Frontal cortex (tissue), 4 donors: ENCODE data around the gene ZDHHC14. TPM values are rescaled to one million over a fixed set of nuclear protein-coding genes. Genes with fewer than 3 reads are reported as not detected.
A peak's percentile ranks its signal among the peaks of the same experiment; 100 is the strongest.
"Not testable (repeated sequence)": the region's sequence is repeated elsewhere in the genome, so short reads cannot be mapped to it uniquely, and the experiment has no call there.

ENCODE experiments used
- DNase-seq, 2 donors: peaks; one replicate each; pipeline ENCODE4 v3.0.0; 2012; ENCODE audit warnings: low spot score in 2 of 2
- FAIRE-seq: peaks from 2 replicates; lab custom pipeline; 2012; peaks lifted over from hg19 to GRCh38; lab: Jason Lieb, UNC
- total RNA-seq: library from RNA; depleted of rRNA; stranded (reverse); fragments of >200 nt; gene quantifications from one replicate; pipeline ENCODE4 v1.2.3, GENCODE V29; 2014
- donor health status: control.
- donor health status: control.
- donor health status: control.

The ZDHHC14 gene
- total RNA-seq, 1 donor from 2014 or later = 9.0 TPM

DNA sequence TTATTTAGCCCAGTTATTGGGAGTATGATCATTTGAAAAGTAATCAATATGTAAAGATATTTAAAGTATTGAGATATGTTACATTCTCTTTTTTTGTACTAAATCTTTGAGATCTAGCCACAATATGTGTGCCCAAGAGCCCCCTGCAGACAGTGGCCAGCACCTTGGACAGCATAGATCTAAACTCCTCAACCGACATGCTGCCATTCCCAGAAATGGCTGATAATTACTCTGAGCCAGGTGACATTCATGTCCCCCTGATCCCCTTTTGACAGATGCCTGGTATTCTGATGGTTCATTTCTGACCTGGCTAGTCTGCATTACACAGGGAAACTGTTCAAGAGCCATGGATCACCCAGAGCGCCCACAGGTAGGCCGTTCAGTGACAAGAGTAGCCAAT, 177.1 kb downstream of the ZDHHC14 start:
- FAIRE-seq = no peak

DNA sequence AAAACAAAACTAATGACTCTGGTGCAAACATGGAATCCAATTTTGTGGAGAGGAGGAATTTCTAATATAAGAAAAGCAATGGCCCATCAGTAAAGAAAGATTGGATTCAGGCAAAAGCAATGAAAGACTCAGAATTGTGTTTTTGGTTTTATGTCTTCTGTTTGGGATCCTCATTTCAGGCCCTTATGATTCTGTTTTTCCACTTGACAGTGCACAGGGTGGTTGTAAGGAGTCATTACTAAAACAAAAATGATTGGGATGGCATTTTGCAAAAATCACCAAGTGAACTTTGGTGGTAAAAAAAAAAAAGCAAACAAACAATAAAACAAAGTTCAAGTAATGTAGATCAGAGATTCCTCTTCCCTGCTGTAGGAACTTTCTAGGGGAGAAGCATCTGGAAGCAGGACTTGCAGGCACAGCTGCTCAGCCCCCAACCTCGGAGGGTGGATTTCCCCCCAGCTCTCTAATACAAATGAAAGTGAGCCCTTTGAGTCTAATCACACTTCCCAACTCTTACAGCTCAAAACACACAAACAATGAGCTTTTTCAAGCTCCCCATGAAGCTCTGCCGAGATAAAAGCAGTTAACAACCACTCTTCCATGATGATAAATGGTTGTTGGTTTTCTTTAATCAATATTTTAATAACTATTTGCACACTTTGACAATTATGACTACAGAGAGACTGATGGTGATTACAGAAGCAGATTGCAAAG, 177.7 kb downstream of the ZDHHC14 start:
- DNase-seq = no peak
- no peak for FAIRE-seq

More for the DNA sequence above, 177.1 kb downstream of the ZDHHC14 start:
- DNase-seq = no peak

DNA sequence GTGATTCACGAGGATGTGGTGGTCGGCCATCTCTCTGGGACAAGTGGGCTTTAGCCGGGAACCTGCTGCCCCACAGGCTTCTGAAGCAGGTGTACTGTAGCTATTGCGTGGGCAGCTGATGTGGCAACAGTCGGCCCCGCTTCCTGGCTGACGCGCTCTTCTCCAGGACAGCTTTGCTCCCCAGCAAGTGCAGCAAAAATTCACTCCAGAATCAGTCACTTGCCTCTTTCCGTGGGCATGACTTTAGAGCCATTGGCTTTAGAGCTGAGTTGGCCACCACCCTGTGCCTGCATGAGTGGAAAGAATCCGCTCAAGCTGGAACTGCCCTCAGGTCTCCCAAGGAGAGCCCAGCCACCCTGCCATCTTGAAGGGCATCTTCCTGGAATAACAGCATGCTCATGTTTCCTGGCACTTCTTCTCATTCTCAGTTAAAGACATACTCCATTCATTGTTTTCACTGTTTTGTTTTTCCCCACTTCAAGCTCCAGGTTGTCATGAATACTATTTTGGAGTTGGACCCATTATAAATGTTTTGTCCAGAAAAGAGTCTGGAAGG, 178.3 kb downstream of the ZDHHC14 start:
- DNase-seq (no peak), FAIRE-seq (no peak)

DNA sequence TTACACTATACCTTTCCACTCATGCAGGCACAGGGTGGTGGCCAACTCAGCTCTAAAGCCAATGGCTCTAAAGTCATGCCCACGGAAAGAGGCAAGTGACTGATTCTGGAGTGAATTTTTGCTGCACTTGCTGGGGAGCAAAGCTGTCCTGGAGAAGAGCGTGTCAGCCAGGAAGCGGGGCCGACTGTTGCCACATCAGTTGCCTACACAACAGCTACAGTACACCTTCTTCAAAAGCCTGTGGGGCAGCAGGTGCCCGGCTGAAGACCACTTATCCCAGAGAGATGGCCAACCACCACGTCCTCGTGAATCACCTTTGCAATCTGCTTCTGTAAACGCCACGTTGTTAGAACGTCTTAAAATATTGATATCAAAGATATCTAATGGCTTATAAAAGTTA, 179.1 kb downstream of the ZDHHC14 start:
- DNase-seq, FAIRE-seq: not testable (repeated sequence)

DNA sequence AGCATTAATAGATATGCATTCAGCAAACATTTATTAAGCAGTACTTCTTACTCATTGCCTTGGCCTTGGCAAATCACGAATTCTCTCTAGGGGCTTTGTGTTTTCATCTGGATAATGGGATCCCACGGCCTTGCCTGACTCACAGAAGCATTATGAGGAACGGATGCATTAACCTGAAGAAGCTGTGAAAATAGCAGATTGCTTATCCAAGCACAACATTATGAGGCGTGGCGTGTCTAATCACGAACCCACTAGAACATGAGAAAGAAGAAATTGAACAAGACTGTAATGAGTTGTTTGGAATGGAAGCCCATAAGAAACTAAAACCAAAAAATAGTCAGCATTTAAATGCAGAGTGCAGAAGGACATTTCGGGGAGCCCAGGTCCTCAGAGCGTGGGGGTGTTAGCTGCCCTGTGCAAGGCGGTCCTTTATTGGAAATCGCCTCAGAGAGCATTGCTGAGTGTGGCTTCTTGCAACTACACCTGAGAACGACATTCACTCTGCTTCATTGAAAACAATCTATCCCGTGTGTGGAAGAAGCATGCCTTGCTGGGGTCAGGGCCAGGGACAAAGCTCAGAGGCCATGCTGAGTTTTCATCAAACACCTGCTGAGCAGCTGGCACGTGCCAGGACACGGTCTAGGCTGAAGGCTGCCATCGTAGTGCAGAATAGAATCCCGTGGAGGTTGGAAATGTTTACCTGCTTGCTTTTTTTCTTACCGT, 179.9 kb downstream of the ZDHHC14 start:
- no peak for FAIRE-seq
- DNase-seq = no peak

DNA sequence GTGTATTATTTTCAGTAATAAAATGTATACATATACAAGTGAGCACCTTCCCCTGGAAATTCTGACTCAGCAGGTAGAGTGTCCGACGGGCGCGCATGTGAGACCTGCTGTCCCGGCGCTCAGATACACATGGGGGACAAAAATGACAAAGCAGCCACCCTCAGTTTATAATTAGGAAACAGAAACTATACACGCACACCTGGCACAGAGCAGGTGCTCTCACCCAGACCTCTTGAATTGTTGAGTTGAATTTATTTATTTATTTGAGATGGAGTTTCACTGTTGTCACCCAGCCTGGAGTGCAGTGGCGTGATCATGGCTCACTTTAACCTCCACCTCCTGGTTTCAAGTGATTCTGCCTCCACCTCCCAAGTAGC, 180.4 kb downstream of the ZDHHC14 start:
- no peak for FAIRE-seq
- no peak for DNase-seq

DNA sequence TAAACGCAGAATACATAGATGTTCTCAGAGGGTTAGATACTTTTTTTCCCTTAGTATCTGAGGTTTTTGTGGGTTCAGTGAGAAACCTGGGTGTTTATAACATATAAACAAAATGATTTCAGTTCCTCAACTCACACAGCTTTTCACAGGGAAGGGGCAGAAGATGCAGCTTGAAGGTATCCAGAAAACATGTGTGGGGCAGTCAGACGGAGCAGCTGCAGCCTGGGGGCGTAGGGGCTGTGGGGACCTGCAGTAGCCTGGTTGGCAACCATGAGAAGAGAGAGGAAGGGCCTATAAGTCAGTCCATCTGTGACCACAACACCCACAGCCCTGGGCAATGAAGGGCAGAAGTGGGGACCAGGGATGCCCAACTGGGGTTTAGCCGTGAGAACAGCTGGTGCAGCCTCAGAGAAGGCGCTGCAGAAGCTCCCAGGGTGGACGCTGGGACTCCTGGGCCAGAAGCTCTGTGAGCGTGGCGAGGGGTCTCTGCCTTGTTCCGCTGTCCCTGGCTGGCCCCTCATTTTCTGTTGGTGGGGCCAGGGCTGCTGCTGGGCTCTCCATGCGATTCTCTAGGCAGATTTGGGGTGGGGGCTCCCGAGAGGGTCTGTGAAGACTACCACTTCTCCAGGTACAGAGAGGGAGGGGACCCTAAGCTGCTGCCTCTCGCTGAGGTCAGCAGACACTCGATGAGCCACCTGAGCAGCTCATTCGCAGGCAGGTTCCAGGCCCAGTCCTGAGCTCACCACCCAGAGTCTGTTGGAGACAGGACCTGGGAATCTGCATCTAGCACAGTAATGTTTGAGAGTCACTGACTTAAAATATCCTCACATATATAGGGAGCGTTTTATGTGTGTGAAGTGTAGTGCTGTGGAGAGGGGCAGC, 181.2 kb downstream of the ZDHHC14 start:
- FAIRE-seq (no peak), DNase-seq (no peak)

DNA sequence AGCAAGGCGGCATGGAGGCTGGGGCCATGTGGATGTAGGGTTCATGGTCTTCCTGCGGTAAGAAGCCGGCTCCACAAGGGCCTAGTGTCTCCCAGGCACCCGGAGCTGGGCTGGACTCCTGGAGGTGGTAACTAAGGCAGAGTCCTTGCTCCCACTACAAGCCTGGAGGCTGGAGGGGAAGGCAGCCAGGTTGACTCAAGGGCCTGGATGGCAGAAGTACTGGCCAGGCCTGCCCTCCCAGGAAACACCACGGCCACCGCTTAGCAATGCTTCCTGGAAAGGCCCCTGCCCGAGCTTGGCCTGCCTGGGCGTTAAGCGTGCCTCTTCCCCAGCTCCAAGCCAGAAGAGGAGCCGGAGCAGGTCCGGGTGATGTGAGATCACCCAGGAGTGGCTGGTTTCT, 182.0 kb downstream of the ZDHHC14 start:
- DNase-seq = no peak
- no peak for FAIRE-seq

DNA sequence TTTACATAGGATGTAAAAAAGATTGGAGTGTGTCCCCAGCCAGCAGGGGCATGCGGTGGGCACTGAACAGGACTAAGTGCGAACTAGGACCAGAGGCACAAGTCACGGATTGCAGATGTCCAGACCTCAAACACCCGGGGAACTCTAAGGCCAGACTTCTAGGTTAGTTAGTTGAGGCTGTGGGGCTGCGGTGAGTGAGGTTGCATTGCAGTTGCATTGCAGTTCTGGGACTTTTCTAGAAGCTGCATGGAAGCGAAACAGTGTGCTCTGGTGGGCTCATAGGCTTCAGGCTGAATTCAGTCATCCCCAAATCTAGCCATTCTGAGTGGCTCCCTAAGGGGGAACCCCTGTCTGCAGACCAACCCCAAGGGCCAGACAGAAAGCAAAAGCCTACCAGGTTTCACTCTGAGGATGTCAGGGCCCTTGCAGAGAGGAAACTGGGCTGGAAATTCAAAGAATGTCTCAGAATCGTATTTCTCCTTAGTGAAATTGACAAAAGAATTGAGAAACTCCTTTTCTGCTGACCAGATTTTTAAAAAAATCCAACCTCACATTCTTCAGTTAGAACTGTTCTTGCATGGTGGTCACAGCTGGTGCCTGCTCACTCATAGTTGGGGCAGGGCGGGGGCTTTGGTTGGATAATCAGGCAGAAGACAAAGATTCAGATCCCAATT, 182.8 kb downstream of the ZDHHC14 start:
- no peak for FAIRE-seq

DNA sequence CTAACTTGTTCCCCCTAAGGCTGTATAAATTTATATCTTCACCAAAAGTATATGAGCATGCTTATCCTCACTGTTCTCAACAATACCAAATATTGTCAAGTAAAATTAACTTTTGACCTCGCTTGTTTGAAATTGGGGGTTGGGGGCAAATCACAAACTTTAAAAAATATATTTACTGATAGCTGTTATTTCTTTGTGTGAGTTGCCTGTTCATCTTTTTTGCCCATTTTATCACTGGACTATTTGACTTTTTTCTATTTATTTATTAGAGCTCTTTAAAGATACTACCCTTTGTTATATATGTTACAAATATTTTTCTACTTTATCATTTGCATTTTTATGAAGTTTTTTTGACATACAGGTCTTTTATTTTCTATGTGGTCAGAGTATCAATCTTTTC, 187.7 kb downstream of the ZDHHC14 start:
- FAIRE-seq (no peak), DNase-seq (no peak)

More for the DNA sequence above, 182.8 kb downstream of the ZDHHC14 start:
- DNase-seq = no peak

DNA sequence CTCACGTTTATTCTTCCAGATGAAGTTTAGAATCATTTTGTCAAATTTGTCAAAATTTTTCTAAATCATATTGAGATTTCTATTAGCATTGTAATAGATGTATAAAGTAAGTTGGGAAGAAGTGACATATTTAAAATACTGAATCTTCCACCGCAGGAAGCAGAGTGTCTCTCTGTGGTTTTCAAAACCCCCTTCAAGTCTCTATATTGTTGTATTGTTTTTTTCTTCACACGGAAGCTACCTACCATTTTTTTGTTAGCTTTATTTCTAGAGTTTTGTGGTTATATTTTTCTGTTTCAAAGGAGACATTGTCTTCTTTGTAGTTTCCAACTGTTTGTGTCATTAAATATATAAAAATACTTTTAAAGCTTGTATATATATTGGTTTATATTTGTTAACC, 188.6 kb downstream of the ZDHHC14 start:
- FAIRE-seq = peak; percentile 19
- no peak for DNase-seq

DNA sequence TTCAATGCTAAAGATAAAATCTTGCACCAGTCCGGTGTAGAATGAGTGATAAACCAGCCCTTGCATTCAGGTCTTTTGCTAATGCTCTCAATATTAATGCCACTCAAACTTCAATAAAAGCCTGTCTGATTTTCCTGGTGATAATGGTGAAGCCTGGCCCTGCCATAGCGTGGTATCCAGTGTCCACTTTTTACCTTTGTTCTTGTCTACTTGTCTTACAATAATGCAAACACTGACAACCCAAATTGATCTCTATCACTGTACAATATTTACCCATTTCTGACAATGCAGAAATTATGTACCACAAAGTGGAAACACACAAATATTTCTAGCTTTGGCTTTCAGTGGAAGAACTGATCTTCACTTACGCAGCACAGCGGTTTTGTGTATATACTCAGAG, 189.1 kb downstream of the ZDHHC14 start:
- FAIRE-seq (no peak), DNase-seq (no peak)

DNA sequence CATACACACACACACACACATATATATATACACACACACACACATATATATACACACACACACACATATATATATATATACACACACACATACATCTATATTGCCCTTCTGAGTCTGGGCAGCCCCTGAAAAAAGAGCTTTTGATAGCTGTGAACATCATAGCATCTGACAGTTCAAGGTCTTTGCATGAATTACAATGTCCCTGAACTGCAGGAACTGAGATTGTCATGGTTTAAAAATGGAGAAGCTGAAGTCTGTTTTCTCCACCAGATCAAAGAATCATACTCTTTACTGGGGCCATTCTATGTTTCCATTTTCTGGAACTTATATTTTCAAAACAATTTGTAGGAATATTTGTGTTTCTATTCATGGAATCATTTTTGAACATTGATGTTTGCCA, 189.8 kb downstream of the ZDHHC14 start:
- FAIRE-seq = no peak
- no peak for DNase-seq

DNA sequence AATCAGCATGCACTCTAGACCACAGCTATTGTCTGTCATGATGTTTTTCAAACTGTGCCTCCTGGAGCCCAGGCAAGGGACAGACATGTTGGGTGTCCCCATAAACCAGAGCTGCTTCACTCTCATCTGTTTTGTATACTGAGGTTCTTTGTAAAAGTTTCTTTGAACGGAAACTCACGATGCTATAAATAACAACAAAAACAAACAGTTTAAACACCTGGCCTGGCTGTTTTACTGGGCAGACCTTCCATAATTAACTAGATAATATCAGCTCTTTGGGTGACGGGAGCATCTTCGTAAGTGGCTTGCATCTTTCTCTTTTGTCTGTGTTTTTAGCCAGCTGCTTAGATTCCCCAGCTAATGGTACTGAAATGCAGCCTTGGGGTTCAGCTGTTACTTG, 190.3 kb downstream of the ZDHHC14 start:
- no peak for FAIRE-seq
- no peak for DNase-seq

DNA sequence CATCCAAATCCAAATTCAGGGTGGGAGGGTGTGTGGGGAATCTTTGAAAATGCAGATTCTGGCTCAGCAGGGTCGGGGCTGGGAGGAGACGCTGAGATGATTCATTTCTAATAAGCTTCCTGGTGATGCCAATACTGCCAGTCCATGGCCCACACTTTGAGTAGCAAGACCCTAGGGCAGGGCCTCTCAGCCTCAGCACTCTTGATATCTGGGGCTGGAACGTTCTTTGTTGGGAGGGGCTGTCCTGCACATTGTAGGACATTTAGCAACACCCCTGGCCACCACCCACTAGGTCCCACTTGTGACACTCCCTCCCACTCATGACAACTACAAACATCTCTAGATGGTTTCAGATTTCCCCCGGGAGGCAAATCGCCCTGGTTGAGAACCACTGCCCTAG, 191.0 kb downstream of the ZDHHC14 start:
- DNase-seq (no peak), FAIRE-seq (no peak)

DNA sequence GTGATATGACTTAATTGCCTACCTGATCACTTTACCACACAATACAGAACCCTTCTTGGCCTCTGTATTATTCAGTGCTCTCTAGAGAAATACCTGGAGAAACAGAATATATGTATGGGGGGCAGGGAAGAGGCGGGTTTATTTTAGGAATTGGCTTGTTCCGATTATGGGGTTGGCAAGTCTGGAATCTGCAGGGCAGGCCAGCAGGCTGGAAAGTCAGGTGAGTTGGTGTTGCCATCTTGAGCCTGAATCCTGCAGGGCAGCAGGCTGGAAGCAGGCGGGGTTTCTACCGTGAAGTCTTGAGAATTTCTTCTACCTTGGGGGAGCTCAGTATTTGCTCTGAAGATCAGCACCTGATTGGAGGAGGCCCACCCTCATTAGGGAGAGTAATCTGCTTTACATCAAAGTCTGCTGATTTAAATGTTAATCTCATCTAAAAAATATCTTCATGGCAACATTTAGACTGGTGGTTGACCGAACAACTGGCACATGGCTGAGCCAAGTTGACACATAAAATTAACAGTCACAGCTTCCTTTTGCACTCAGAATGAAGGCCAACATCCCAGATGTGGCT, 193.9 kb downstream of the ZDHHC14 start:
- DNase-seq = no peak
- FAIRE-seq = no peak

DNA sequence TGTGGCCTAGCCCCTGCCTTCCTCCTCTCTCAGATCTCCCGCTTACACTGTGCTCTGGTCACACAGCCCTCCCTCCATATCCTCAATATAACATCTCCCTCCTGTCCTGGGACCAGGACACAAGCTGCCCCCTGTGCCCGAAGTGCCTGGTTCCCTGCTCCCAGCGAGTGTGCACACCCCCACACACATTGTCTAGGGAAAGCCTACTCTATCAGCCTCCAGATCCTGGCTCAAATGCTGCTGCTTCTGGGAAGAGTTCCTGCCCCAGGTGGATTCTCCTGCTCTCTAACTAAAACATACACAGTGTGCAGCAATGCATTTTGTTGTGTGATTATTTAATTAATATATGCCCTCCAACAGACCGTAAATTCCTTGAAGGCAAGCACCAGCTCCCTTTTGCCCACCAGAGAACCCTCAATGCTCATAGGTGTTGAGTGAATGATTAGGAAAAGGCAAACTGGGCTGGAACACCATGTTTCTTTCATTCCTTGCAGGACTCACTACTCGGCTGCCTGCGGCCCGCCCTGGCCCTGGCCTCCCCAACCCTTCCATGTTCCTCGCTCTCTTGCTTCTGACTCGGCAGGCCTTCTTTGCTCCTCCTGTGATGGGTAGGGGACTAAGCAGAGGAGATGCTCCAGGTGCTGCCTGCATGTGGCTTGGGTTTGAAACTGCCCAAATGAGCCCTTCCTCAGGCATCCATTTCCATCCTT, 194.6 kb downstream of the ZDHHC14 start:
- FAIRE-seq = no peak
- DNase-seq = no peak

DNA sequence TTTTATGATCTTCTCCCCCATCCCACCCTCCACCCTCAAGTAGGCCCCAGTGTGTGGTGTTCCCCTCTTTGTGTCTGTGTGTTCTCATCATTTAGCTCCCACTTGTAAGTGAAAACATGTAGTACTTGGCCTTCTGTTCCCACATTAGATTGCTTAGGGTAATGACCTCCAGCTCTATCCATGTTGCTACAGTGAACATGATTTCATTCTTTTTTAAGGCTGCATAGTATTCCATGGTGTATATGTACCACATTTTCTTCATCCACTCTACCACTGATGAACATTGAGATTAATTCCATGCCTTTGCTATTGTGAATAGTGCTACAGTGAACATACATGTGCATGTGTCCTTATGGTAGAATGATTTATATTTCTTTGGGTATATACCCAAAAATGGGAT, 196.0 kb downstream of the ZDHHC14 start:
- FAIRE-seq, DNase-seq: not testable (repeated sequence)

DNA sequence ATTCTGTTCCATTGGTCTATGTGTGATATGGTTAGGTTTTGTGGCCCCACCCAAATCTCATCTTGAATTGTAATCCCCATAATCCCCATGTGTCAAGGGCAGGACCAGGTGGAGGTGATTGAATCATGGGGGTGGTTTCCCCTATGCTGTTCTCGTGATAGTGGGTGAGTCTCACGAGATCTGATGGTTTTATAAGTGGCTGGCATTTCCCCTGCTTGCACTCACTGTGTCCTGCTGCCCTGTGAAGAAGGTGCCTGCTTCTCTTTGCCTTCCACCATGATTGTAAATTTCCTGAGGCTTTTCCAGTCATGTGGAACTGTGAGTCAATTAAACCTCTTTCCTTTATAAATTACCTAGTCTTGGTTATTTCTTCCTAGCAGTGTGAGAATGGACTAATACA, 197.5 kb downstream of the ZDHHC14 start:
- FAIRE-seq, DNase-seq: not testable (repeated sequence)
